ENCODE results near the gene KRTAP12-3.

- no peak for TF ChIP-seq CHD1 (IDR thresholded peaks at IDR 0.05; ENCODE audit: low read depth, low read length)
- no peak for TF ChIP-seq CBFB (IDR thresholded peaks at IDR 0.05; ENCODE audit: low read depth)
- TF ChIP-seq ZNF274 (IDR thresholded peaks at IDR 0.05; ENCODE audit: insufficient read depth, insufficient read length): no peak
- no peak for TF ChIP-seq CTCF (IDR thresholded peaks at IDR 0.05 in 2 of 3, conservative IDR thresholded peaks at IDR 0.05 in 1 of 3; ENCODE audit: control insufficient read depth in 2 of 3, extremely low read depth in 1 of 3, insufficient read depth in 1 of 3, low read depth in 3 of 3, low read length in 3 of 3)
- TF ChIP-seq FOXK2 (IDR thresholded peaks at IDR 0.05): no peak
- TF ChIP-seq SMAD1 (IDR thresholded peaks at IDR 0.05; ENCODE audit: low read depth, partially characterized antibody): no peak
- TF ChIP-seq EGR1 (IDR thresholded peaks at IDR 0.05; ENCODE audit: borderline replicate concordance in 1 of 2, low read depth in 2 of 2, low read length in 2 of 2): no peak
- TF ChIP-seq JUND (IDR thresholded peaks at IDR 0.05; ENCODE audit: low read depth, low read length): no peak
These were observed 25.7 kb upstream of the KRTAP12-3 start for GRCh38 chr21:44632067-44632466.
